ENCODE results near the gene SLFN12L.
"Not testable (repeated sequence)": the region's sequence is repeated elsewhere in the genome, so short reads cannot be mapped to it uniquely, and the experiment has no call there.

SLFN12L gene

DNA sequence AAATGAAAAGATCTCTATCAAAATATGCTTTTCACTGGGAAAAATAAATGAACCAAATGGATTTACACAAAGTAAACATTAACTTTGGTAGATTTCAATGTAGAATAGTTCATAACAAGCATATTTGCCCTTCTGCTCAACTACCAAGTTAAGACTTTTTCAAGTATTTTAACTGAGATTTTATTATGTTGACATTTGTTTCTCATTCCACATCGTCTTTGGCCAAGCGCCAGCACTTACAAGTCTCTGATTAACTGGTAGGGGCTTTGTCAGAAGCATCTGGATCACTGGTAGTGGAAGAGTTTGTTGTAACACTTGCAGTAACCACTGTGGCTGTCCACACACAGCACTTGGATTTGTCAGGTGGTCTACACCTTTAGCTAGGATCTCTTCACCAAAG lies 22.9 kb downstream of the SLFN12L start:
- CTCF ChIA-PET = no interaction called here

DNA sequence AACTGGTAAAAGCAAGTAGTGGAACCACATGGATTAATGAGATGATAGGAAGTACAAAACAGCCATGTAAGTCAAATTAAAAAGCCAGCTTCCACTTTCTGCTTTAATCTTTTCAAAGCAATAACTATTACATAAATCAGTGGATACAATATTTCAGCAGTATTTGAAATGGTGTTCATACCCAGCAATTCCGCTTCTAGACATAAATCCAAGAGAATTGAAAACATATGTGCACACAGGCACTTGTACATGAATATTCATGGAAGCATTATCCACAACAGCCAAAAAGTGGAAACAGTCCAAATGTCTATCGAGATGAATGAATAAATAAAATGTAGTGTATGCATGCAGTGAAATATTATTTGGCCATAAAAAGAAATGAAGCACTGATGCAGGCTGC lies 27.4 kb downstream of the SLFN12L start:
- DNase-seq (ENCODE audit: extremely low spot score) = no peak
- ChIA-PET POLR2A (no interaction called here), CTCF (interaction anchor here (0.7 kb wide), 1 partner anchor 196 kb away, joined by 3 read pairs; no protein-coding TSS in a partner anchor)
- TF ChIP-seq L3MBTL2 (conservative IDR thresholded peaks at IDR 0.05) = no peak
- no peak for TF ChIP-seq HDGF (IDR thresholded peaks at IDR 0.05; ENCODE audit: borderline replicate concordance)
- TF ChIP-seq, protein P1, sequence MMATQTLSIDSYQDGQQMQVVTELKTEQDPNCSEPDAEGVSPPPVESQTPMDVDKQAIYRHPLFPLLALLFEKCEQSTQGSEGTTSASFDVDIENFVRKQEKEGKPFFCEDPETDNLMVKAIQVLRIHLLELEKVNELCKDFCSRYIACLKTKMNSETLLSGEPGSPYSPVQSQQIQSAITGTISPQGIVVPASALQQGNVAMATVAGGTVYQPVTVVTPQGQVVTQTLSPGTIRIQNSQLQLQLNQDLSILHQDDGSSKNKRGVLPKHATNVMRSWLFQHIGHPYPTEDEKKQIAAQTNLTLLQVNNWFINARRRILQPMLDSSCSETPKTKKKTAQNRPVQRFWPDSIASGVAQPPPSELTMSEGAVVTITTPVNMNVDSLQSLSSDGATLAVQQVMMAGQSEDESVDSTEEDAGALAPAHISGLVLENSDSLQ (IDR thresholded peaks at IDR 0.05) = no peak
- no peak for TF ChIP-seq ARNT (IDR thresholded peaks at IDR 0.05)
- no peak for TF ChIP-seq SUZ12 (IDR thresholded peaks at IDR 0.05)
- TF ChIP-seq TARDBP (IDR thresholded peaks at IDR 0.05) = no peak
- no peak for TF ChIP-seq CTBP1 (IDR thresholded peaks at IDR 0.05; ENCODE audit: borderline replicate concordance)
- TF ChIP-seq BHLHE40 (IDR thresholded peaks at IDR 0.05; ENCODE audit: borderline replicate concordance) = no peak
- no peak for TF ChIP-seq LEF1 (IDR thresholded peaks at IDR 0.05; ENCODE audit: borderline replicate concordance)

More for the DNA sequence above, 22.9 kb downstream of the SLFN12L start:
- no peak for DNase-seq (ENCODE audit: extremely low spot score)
- POLR2A ChIA-PET = no interaction called here
- no peak for TF ChIP-seq ZNF384 (IDR thresholded peaks at IDR 0.05)
- TF ChIP-seq SP1 (IDR thresholded peaks at IDR 0.05) = no peak
- no peak for TF ChIP-seq ELF4 (IDR thresholded peaks at IDR 0.05)
- TF ChIP-seq SUZ12 (IDR thresholded peaks at IDR 0.05) = no peak
- TF ChIP-seq FOXK2 (IDR thresholded peaks at IDR 0.05) = no peak
- no peak for TF ChIP-seq NFRKB (IDR thresholded peaks at IDR 0.05)
- no peak for TF ChIP-seq HDGF (IDR thresholded peaks at IDR 0.05; ENCODE audit: borderline replicate concordance)
- no peak for TF ChIP-seq ARNT (IDR thresholded peaks at IDR 0.05)
- TF ChIP-seq FOXM1 (IDR thresholded peaks at IDR 0.05; ENCODE audit: borderline replicate concordance) = no peak
- no peak for TF ChIP-seq BHLHE40 (IDR thresholded peaks at IDR 0.05; ENCODE audit: borderline replicate concordance)
- no peak for TF ChIP-seq FOXA1 (IDR thresholded peaks at IDR 0.05)

DNA sequence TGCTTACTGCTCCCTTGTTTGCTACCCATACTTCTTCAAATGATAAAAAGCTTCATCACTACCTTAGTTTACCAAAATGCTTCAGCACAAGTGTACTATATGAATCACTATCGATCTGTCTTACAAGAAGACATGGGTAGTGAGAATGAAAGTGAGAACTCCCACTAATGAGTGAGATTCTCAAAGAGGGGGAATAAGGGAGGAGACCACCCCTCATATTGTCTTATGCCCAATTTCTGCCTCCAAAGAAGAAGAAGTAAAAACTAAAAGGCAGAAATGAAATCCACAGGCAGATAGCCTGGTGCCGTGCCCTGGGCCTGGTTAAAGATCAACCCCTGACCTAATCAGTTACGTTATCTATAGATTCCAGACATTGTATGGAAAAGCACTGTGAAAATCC lies 29.8 kb downstream of the SLFN12L start:
- POLR2A ChIA-PET; CTCF ChIA-PET; DNase-seq (ENCODE audit: extremely low spot score): not testable (repeated sequence)

DNA sequence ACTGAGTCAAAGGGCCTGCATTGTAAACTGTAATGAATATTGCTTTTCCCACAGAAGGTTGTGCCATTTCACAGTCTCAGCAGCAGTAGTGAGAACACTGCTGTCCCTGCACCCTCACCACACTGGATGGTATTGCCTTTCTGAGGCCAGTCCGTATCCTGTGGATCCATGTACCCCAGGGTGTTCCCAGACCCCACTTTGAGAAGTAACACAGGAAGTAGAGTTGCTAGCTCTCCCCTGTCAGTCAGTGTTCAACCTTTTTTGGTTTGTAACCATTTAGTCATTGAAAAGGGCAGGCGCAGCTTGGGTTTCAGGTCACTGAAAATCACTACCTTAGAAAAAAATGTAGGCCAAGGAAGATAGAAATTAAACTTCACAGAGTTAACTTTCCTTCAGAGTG lies 37.9 kb downstream of the SLFN12L start:
- DNase-seq (ENCODE audit: extremely low spot score) = no peak
- TF ChIP-seq ELF4 (IDR thresholded peaks at IDR 0.05) (no peak), L3MBTL2 (conservative IDR thresholded peaks at IDR 0.05) (no peak), ZNF384 (IDR thresholded peaks at IDR 0.05) (no peak)
- ChIA-PET POLR2A (no interaction called here), CTCF (no interaction called here)

DNA sequence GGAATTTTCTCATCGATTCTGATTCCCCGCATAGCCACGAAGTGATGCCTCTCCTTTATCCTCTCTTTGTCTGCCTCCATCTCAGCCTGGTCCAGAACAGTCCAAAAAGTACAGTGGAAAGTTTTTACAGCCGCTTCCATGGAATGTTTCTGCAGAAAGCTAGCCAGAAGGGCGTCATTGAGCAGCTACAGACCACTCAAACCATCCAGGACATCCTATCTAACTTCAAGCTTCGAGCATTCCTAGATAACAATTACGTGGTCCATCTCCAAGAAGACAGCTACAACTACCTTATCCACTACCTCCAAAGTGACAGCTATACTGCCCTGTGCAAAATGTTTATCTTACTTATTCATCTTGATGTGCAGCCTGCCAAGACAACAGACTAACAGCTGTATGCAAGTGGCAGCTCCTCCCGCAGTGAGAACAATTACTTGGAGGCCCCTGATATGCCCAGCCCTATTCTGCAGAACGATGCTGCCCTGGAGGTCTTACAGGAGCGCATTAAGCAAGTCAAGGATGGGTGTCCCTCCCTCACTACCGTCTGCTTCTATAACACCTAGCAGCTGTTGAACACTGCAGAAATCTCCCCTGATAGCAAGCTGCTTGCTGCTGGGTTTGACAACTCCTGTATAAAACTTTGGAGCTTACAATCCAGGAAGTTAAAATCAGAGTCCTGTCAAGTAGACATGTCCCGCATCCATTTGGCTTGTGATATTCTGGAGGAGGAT lies 38.9 kb downstream of the SLFN12L start:
- ChIA-PET CTCF (no interaction called here), POLR2A (no interaction called here)
- no peak for DNase-seq (ENCODE audit: extremely low spot score)

DNA sequence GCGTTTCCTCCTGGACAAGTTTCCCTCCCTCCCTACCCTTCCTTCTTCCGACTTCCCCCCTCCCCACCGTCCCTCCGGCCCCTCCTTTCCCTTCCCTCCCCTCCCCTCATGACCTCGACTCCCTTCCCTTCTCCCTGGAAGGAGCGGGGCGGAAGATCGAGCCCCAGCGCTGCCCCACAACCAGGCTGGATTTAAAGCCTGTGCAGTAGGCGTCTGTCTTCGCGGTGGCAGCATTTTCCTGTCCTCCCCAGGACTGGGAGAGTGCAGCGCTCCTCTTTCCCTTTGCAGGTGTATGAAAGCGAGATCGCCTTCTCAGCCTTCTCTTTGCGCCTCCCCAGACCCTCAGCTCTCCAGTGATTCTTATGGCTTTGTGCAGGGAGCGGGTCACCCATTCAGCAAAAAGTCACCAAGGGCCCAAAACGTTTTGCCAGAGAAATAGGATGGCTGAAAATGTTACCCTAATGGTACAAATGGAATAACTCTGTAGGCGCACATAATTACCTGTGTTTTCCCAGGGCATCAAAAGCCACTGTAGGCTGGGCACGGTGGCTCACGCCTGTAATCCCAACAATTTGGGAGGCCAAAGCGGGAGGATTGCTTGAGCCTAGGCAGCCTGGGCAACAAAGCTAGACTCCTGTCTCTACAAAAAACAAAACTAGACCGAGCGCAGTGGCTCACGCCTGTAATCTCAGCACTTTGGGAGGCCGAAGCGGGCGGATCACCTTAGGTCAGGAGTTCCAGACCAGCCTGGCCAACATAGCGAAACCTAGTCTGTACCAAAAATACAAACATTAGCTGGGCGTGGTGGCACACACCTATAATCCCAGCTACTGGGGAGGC lies 40.8 kb downstream of the SLFN12L start:
- TF ChIP-seq NFRKB (IDR thresholded peaks at IDR 0.05) = no peak
- TF ChIP-seq SP1 (IDR thresholded peaks at IDR 0.05) = no peak
- no peak for TF ChIP-seq CTBP1 (IDR thresholded peaks at IDR 0.05; ENCODE audit: borderline replicate concordance)
- POLR2A ChIA-PET = no interaction called here
- CTCF ChIA-PET = no interaction called here
- no peak for DNase-seq (ENCODE audit: extremely low spot score)

More for the DNA sequence above, 38.9 kb downstream of the SLFN12L start:
- TF ChIP-seq FOXM1 (IDR thresholded peaks at IDR 0.05; ENCODE audit: borderline replicate concordance) (no peak), HDGF (IDR thresholded peaks at IDR 0.05; ENCODE audit: borderline replicate concordance) (no peak), FOXK2 (IDR thresholded peaks at IDR 0.05) (no peak), LEF1 (IDR thresholded peaks at IDR 0.05; ENCODE audit: borderline replicate concordance) (no peak), ARNT (IDR thresholded peaks at IDR 0.05) (no peak), L3MBTL2 (conservative IDR thresholded peaks at IDR 0.05) (no peak), NFRKB (IDR thresholded peaks at IDR 0.05) (no peak), BHLHE40 (IDR thresholded peaks at IDR 0.05; ENCODE audit: borderline replicate concordance) (no peak), SP1 (IDR thresholded peaks at IDR 0.05) (no peak), CTBP1 (IDR thresholded peaks at IDR 0.05; ENCODE audit: borderline replicate concordance) (no peak), ZNF384 (IDR thresholded peaks at IDR 0.05) (no peak), SUZ12 (IDR thresholded peaks at IDR 0.05) (no peak), FOXA1 (IDR thresholded peaks at IDR 0.05) (no peak), ELF4 (IDR thresholded peaks at IDR 0.05) (no peak), TARDBP (IDR thresholded peaks at IDR 0.05) (no peak)
- TF ChIP-seq, protein P1 (IDR thresholded peaks at IDR 0.05) = no peak

DNA sequence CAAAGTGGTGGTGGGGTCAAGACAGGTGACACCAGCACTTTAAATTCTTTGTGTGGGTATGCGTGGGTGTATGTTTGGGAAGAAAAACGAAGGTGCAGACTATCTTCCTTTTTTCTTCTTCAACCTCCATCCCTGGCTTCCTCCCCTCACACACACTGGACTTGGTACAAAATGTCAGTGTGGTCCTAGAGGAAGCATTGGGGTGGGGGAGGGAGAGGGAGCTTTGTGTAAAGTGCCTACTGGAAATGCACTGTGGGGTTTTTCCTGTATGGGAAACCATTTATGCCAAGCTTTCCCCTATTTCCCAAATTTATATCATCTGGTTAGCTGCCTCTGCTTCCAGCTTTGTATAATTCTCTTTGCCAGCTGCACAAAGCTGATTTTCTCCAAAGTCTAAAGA lies 44.4 kb downstream of the SLFN12L start:
- no peak for DNase-seq (ENCODE audit: extremely low spot score)
- ChIA-PET CTCF (no interaction called here), POLR2A (no interaction called here)
- TF ChIP-seq HDGF (IDR thresholded peaks at IDR 0.05; ENCODE audit: borderline replicate concordance) (no peak), L3MBTL2 (conservative IDR thresholded peaks at IDR 0.05) (no peak), SUZ12 (IDR thresholded peaks at IDR 0.05) (no peak), FOXK2 (IDR thresholded peaks at IDR 0.05) (no peak), FOXA1 (IDR thresholded peaks at IDR 0.05) (no peak), NFRKB (IDR thresholded peaks at IDR 0.05) (no peak), ELF4 (IDR thresholded peaks at IDR 0.05) (no peak), CTBP1 (IDR thresholded peaks at IDR 0.05; ENCODE audit: borderline replicate concordance) (no peak), LEF1 (IDR thresholded peaks at IDR 0.05; ENCODE audit: borderline replicate concordance) (no peak), FOXM1 (IDR thresholded peaks at IDR 0.05; ENCODE audit: borderline replicate concordance) (no peak), BHLHE40 (IDR thresholded peaks at IDR 0.05; ENCODE audit: borderline replicate concordance) (no peak), SP1 (IDR thresholded peaks at IDR 0.05) (no peak)
